ENCODE results near the gene SPSB2. TPM values are rescaled to one million over a fixed set of nuclear protein-coding genes. Genes with fewer than 3 reads are reported as not detected.

The SPSB2 gene
- total RNA-seq, 1 experiment from 2014 or later: 9.2 TPM

DNA sequence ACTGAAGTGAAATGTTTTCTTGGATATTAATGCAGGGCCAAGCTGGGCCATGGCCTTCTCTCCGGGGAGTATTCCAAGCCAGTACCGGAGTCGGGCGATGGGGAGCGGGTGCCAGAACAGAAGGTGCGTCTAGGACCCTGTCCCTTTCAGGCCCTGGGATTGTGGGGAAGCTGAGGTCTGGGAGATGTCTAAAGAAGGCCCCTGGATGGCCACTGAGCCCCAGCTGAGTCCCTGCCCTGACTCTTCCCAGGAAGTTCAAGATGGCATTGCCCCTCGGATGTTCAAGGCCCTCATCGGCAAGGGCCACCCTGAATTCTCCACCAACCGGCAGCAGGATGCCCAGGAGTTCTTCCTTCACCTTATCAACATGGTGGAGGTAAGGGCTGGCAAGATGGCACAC is 13.0 kb downstream of the SPSB2 start:
- CTCF ChIA-PET: no interaction called here
- no peaks in the 10 kb centered on the region for H3F3A ChIP-seq (ENCODE audit: low read length, unreplicated experiment)
- intact Hi-C loops (cut with micrococcal nuclease): no loop called here
- H3K27ac ChIP-seq (ENCODE audit: low read length): no peak overlapping the region
- ATAC-seq: no peak
- POLR2A ChIA-PET (ENCODE audit: unreplicated experiment): no interaction called here
- DNase-seq: no peak
- H3K27me3 ChIP-seq (ENCODE audit: low read length): no peaks in the 10 kb centered on the region
- H2AFZ ChIP-seq (ENCODE audit: low read length): no peak overlapping the region
- no TSS peak for BruUV-seq (replicated peaks)
- H3K36me3 ChIP-seq (ENCODE audit: low read depth, low read length): peaks cover 34% of the 10 kb centered on the region
- no peak overlapping the region for H3K9ac ChIP-seq (ENCODE audit: low read length)
- no peak overlapping the region for H3K4me2 ChIP-seq (ENCODE audit: low read length)
- H4K20me1 ChIP-seq (ENCODE audit: low read length): no peaks in the 10 kb centered on the region
- no peak overlapping the region for H3K4me3 ChIP-seq (ENCODE audit: low read length)
- H3K79me2 ChIP-seq (ENCODE audit: low read length): peaks cover 6% of the 10 kb centered on the region
- TF ChIP-seq, protein P1, sequence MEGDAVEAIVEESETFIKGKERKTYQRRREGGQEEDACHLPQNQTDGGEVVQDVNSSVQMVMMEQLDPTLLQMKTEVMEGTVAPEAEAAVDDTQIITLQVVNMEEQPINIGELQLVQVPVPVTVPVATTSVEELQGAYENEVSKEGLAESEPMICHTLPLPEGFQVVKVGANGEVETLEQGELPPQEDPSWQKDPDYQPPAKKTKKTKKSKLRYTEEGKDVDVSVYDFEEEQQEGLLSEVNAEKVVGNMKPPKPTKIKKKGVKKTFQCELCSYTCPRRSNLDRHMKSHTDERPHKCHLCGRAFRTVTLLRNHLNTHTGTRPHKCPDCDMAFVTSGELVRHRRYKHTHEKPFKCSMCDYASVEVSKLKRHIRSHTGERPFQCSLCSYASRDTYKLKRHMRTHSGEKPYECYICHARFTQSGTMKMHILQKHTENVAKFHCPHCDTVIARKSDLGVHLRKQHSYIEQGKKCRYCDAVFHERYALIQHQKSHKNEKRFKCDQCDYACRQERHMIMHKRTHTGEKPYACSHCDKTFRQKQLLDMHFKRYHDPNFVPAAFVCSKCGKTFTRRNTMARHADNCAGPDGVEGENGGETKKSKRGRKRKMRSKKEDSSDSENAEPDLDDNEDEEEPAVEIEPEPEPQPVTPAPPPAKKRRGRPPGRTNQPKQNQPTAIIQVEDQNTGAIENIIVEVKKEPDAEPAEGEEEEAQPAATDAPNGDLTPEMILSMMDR (conservative IDR thresholded peaks at IDR 0.05; ENCODE audit: low read depth, low read length): no peak
- TF ChIP-seq EZH2phosphoT487 (IDR thresholded peaks at IDR 0.05; ENCODE audit: borderline replicate concordance, low read length) (no peak), EZH2 (IDR thresholded peaks at IDR 0.05; ENCODE audit: low read length, unreplicated experiment) (no peak)
- no peaks in the 10 kb centered on the region for H3K9me2 ChIP-seq (replicated peaks; ENCODE audit: low read length)
- no peaks in the 10 kb centered on the region for H3K9me3 ChIP-seq (ENCODE audit: low read length)
- no peaks in the 10 kb centered on the region for H3K4me1 ChIP-seq (ENCODE audit: insufficient read depth, low read length)

DNA sequence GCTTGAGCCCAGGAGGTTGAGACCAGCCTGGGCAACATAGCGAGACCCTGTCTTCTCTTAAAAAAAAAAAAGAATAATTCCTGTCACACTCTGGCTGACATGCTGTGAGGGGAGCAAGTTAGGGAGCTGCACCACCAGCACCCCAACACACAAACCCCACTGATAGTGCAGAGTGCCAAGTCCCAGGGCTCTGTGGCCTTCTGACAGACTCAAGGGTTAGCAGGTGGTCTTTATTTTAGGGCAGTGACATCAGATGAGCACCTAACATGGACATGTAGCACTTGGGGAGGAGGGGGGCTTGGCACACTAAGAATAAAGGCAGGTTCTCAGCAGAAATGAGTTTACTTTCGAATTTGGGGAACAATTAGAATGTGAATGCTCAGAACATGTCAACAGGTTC is 14.3 kb downstream of the SPSB2 start:
- CTCF ChIA-PET: no interaction called here
- Histone ChIP-seq H3K9me2 (replicated peaks; ENCODE audit: low read length) (no peaks in the 10 kb centered on the region), H3K36me3 (ENCODE audit: low read depth, low read length) (peaks cover 38% of the 10 kb centered on the region), H3K4me2 (ENCODE audit: low read length) (no peak overlapping the region), H3K27ac (ENCODE audit: low read length) (no peak overlapping the region), H3K27me3 (ENCODE audit: low read length) (no peaks in the 10 kb centered on the region), H3K4me1 (ENCODE audit: insufficient read depth, low read length) (peaks cover 4% of the 10 kb centered on the region), H2AFZ (ENCODE audit: low read length) (no peak overlapping the region), H4K20me1 (ENCODE audit: low read length) (no peaks in the 10 kb centered on the region), H3K9ac (ENCODE audit: low read length) (no peak overlapping the region), H3K4me3 (ENCODE audit: low read length) (no peak overlapping the region), H3K79me2 (ENCODE audit: low read length) (peaks cover 20% of the 10 kb centered on the region), H3F3A (ENCODE audit: low read length, unreplicated experiment) (no peaks in the 10 kb centered on the region), H3K9me3 (ENCODE audit: low read length) (no peaks in the 10 kb centered on the region)
- POLR2A ChIA-PET (ENCODE audit: unreplicated experiment): interaction anchor here (0.6 kb wide), 2 partner anchors 8 to 46 kb away, joined by 3 to 4 read pairs; partner anchors contain the start of gene LRRC23
- ATAC-seq (no peak), DNase-seq (no peak)
- TF ChIP-seq EZH2 (IDR thresholded peaks at IDR 0.05; ENCODE audit: low read length, unreplicated experiment): no peak
- no peak for TF ChIP-seq EZH2phosphoT487 (IDR thresholded peaks at IDR 0.05; ENCODE audit: borderline replicate concordance, low read length)
- TF ChIP-seq, protein P1 (conservative IDR thresholded peaks at IDR 0.05; ENCODE audit: low read depth, low read length): no peak
- BruUV-seq (replicated peaks): no TSS peak
- intact Hi-C loops (cut with micrococcal nuclease): no loop called here

DNA sequence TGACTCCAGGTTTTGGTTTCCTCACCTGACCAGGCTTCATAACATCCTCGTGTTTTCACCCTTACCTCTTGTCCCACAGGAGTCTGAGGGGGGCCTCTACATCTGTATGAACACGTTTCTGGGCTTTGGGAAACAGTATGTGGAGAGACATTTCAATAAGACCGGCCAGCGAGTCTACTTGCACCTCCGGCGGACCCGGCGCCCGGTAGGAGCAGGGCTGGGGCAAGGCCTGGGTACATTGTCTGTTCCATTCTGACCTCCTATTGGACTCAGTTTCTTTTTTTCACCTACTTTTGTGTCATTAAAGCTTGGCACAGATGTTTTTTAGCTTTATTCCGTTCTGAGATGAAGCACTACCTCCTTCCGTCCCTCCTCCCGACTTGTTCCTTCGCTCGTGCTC is 17.8 kb downstream of the SPSB2 start:
- Histone ChIP-seq H3K4me3 (ENCODE audit: low read length) (no peak overlapping the region), H3K9me3 (ENCODE audit: low read length) (no peaks in the 10 kb centered on the region), H3K27ac (ENCODE audit: low read length) (no peak overlapping the region), H3K9me2 (replicated peaks; ENCODE audit: low read length) (no peaks in the 10 kb centered on the region), H4K20me1 (ENCODE audit: low read length) (no peaks in the 10 kb centered on the region), H3K9ac (ENCODE audit: low read length) (no peak overlapping the region), H3K36me3 (ENCODE audit: low read depth, low read length) (peaks cover 28% of the 10 kb centered on the region), H3K27me3 (ENCODE audit: low read length) (no peaks in the 10 kb centered on the region), H3K79me2 (ENCODE audit: low read length) (peaks cover 38% of the 10 kb centered on the region), H3F3A (ENCODE audit: low read length, unreplicated experiment) (no peaks in the 10 kb centered on the region), H2AFZ (ENCODE audit: low read length) (no peak overlapping the region), H3K4me2 (ENCODE audit: low read length) (no peak overlapping the region), H3K4me1 (ENCODE audit: insufficient read depth, low read length) (peaks cover 12% of the 10 kb centered on the region)
- ATAC-seq: no peak
- intact Hi-C loops (cut with micrococcal nuclease): no loop called here
- POLR2A ChIA-PET (ENCODE audit: unreplicated experiment): no interaction called here
- no TSS peak for BruUV-seq (replicated peaks)
- TF ChIP-seq, protein P1 (conservative IDR thresholded peaks at IDR 0.05; ENCODE audit: low read depth, low read length): no peak
- TF ChIP-seq EZH2 (IDR thresholded peaks at IDR 0.05; ENCODE audit: low read length, unreplicated experiment) (no peak), EZH2phosphoT487 (IDR thresholded peaks at IDR 0.05; ENCODE audit: borderline replicate concordance, low read length) (no peak)
- CTCF ChIA-PET: no interaction called here
- no peak for DNase-seq

Data from PC-3 (cell line).